GM15510 (cell line): ENCODE data around the gene CRTAC1.

Experiments used
- POLR2A ChIP-seq: IDR thresholded peaks from 3 replicates; pipeline ENCODE4 v1.6.1; 2011; ENCODE audit warnings: borderline replicate concordance; ENCODE audit not compliant: insufficient read length; ENCODE audit errors: extremely low read depth

Gene CRTAC1

DNA sequence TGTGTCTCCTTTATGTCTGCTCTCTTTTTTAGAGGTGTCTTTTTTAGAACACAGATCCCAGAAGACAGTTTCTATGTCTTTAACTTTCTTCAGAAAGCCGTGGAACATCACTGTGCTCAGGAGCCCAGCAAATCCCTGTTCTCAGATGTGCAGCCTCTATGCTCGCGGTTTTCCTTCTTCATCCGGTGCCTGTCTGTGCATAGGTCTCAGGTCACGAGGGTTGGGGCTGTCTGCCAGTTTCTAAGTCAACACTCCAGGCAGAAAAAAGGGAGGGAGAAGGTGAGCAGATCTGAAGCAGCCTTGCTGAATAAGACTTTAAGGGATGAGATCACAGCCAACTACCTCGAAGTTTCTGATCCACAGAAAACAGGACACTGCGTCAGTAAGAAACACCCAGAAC is 68.5 kb downstream of the CRTAC1 start:
- no peak for TF ChIP-seq POLR2A

DNA sequence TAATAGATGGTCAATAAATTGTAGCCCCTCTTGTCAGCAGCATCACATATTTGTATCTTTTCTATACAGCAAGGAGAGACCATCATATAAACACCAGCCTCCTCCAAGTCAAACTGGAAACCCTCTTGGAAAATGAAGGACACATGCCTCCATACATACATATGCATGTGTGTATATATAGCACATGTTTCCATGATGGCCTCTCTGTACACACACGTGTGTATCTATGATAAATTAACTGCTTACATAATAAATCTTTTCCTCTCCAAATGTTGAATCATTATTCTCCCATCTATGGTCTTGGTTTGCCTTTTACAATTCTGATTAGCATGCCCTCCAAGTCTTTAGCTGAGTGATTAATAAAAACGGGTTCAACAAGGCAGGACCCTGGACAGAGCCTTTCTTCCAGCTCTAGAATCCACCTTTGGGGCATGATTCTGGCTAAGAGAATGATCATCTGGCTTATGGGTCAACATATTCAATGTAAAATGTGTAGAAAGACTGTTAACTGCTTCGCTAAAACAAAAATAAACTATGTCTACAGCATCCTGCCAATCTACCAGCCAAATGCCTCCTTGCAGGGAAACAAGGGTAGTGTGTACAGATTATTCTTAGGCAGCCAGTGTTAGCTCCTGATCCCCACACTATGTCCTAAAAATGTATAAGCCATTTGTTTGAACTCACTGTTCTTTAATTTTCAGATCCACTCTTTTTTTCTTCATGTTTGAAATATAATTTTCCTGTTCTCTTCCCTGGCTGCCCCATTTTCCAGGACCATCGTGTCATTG is 70.0 kb downstream of the CRTAC1 start:
- TF ChIP-seq POLR2A, result no peak

DNA sequence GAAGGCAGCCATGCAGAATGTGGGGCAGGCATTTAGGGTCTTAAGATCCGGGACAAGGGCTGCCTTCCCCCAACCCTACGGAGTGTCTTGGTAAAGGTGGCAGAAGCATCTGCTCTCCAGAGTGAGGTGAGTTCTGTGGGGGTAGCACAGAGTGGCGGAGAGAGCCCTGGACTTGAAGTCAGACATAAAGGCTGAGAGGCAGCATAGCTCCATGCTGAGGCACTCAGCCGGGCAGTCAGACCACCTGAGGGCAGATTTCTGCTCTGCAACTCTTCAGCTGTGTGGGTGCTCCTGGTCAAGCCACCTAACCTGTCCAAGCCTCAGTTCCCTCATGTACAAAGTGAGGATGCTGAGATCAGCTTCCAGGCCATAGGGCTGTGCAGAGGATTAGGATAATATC is 81.0 kb downstream of the CRTAC1 start:
- TF ChIP-seq POLR2A, result no peak

DNA sequence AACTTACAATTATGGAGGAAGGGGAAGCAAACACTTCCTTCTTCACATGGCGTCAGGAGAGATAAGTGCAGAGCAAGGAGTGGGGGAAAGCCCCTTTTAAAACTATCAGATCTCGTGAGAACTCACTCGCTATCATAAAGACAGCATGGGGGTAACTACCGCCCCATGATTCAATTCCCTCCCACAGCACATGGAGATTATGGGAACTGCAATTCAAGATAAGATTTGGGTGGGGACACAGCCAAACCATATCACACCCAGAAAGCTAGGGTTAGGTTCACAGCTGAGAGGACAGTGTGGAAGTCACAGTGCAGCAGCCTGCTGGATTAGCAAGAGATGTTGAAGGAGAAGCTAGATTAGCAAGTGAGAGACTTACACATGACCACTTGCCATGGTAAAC is 81.6 kb downstream of the CRTAC1 start:
- TF ChIP-seq POLR2A, result no peak

DNA sequence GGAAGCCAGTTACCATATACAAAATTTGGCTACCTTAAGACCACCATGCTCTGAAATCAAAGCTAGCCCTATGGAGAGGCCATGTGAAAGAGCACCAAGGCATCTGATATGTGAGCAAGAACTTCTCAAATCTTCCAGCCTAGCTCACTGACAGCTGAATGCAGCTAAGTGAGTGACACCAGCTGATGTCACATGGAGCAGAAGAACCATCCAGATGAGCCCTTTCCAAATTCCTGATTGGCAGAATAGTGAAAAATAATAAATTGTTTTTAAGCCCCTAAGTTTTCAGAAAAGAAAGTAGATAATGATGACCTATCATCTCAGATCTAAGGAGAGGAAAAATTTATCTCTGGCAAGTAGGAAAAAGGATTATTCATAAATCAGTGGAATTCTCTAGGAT is 85.6 kb downstream of the CRTAC1 start:
- no peak for TF ChIP-seq POLR2A

DNA sequence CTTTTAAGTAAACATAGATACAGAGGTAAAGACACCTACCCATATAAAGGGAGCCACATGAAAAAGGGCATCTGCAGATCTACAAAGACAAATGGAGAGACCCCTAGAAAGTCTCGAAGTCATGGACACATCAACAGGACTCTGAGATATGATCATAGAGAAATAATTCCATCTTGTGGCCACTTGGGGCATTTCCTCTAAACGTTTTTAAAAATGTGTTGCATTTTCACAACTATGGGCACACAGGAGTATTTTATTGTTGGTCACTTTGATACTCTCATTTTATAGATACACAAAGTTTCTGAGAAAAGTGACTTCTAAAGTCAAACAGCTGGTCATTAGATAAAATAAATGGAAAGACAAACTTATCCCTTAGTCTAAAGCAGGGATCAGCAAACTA is 87.1 kb downstream of the CRTAC1 start:
- TF ChIP-seq POLR2A, result no peak

DNA sequence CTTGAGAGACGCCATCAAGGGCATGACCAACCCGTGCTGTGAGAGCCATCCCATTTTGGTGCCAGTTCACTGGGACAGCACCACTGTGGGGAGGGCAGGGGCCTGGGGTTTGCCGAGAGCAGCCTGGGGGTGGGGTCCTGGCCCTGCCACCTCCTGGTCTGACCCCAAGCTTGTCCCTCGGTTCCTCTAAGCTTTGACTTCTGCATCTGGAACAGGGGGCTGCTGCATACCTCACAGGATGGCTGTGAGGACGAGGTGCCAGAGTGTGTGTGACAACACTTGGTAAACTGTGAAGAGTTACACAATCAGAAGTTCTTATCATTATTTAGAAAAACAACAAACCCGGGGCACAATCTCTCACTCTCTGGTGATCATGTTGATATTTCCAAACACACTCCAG is 89.9 kb downstream of the CRTAC1 start:
- TF ChIP-seq POLR2A, result no peak

DNA sequence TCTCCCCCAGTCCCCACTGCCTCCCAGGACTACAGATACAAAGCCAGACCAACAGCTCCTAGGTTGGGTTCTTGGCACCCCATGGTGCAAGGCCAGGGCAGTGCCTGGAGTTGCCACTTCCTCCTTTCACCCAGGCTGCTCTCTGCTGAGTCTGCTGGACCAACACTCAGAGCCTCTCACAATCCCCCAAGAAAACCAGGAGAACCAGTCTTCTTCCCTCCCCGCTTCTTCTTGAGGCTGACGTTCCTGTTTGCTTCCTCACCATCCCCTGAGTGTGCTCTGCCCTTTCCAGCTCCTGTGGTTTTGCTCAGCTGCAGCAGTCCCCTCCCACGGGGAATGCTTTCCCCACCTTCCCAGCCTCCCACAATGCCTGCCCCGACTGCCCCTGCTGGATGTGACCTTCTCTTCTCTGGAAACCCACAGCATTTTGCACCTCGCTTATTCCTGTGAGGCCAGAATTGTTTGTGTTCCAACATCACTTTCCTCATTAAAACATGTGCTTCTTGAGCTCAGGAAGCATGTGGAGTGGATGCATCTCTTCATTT is 90.9 kb downstream of the CRTAC1 start:
- no peak for TF ChIP-seq POLR2A

DNA sequence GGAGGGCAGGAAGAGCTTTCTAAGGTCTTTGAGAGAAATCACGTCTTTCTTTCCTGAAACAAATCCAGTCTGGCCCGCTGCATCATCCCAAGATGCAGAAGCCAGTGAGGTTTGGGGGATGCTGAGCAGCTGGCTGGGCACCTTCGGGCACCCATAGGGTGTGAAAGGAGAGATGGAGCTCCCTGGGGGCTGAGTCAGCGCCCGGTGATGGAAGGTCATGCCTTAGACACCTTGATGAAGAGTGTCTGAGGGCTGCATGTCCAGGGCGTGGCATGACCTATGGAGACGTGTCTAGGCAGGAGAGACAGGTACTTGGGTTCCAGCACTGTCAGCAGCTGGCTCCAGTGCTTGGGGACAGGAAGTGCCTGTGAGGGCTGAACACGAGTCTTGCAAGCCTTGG is 92.5 kb downstream of the CRTAC1 start:
- no peak for TF ChIP-seq POLR2A

DNA sequence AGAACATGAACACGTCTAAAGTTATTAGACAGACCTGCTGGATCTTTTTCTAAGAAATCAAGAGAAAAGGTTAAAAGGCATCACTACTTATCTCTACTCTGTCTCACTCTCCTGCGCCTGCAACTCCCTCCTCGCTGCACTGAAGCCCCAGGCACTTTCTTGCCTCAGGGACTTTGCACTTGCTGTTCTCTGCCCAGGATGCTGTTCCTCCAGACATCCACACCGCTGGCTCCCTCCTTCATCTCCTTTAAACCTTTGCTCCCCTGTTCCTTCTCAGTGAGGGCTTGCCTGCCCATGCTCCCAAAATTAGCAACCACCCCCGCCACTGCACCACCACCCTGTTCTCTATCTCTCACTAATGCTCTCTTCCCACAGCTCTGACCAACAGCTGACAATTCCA is 93.4 kb downstream of the CRTAC1 start:
- no peak for TF ChIP-seq POLR2A

DNA sequence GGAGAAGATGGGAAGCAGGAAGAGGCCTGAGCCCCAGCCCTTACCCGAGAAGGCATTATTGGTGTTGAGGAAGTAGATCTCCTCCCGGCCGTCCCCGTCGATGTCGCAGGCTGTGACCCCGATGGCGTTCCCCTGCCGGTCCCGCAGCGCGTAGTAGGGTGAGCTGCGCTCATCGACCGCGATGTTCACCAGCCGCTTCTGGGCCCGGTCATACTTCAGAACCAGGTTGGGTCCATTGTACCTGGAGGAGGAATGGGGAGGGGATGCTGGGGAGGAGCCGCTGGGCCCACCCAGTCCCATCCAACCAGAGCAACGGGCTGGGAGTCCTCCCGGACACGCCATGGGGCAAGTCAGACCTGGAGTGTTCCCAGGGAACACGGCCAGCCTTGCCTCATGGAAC is 94.3 kb downstream of the CRTAC1 start:
- TF ChIP-seq POLR2A, result no peak

DNA sequence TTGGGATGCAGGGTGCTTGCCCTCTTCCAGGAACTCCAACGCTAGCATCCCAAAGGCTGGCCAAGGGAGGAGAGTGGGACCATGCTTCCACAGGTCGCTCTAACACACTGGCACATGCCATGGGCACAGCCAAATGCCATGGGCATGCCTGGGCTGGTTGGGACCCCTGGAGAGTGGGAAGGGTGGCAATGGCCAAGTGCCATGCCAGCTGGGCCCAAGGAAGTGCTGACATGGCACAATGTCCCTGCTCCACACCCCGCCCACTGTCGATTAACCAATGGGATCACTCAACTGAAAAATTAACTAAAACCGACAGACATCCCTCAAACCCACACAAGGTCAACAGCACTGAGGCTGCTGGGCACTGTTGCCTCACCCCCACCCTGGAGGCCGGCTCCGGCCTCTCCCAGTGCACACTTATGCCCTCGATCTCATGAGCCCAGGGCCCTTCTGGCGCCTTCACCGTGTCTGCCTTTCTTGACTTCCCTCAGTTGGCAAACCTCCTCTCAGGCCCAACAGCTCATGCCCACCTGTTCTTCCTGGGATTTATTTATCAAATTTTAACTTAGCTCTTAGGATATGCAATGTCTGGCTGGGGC is 97.4 kb downstream of the CRTAC1 start:
- no peak for TF ChIP-seq POLR2A

DNA sequence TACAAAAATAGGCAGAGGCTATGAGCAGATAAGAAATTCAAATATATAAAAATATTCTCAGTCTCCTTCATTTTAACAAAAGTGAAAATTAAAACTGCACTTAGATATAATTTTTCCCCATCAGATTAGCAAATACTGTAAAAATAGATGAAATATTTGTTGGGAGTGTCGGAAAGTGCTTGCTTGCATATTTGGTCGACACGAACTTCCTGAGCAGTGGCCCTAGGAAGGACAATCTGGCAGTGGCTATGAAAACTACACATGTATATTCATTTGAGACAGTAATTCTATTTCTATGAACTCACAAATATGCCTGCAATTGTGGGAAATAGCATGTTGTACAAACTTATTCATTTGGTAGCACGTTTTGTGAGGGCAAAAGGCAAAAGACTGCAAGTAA is 99.4 kb downstream of the CRTAC1 start:
- no peak for TF ChIP-seq POLR2A

DNA sequence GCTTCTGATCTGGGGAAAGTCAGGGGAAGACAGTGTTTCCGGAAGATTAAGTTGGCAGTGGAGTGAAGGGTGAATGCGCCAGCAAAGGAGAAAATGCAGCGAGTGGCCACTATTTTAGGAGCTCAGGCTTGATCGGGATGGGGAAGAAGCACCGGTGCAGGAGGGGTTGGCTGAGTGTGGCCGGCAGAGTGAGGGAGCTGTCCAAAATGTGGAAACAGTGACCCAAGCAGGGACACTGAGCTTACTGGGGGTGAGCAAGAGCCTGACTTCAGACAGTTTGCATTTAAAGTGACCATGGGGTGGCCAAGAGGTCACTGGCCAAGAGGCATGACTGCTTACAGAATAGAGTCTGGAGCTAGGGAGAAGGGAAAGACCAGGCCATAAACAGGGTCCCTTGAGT is 101.5 kb downstream of the CRTAC1 start:
- TF ChIP-seq POLR2A, result no peak

DNA sequence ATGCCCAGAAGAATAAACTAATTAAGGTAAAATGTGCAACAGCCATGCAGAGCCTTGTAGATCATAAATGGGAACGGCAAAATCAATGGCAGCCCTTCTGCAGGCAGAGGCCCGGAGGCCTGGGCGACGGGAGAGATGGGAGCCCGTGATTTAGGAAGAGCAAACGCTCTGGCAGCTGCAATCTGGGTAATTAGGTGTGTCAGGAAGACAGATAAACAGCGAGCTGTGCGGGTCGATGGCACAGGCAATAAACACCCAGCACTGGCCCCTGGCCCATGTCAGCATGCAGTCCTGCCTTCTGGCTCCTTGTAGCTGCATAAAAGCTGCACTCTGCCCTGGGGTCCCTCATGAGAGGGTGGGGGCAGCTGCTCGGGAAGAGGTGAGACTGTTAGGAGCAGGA is 102.8 kb downstream of the CRTAC1 start:
- no peak for TF ChIP-seq POLR2A

DNA sequence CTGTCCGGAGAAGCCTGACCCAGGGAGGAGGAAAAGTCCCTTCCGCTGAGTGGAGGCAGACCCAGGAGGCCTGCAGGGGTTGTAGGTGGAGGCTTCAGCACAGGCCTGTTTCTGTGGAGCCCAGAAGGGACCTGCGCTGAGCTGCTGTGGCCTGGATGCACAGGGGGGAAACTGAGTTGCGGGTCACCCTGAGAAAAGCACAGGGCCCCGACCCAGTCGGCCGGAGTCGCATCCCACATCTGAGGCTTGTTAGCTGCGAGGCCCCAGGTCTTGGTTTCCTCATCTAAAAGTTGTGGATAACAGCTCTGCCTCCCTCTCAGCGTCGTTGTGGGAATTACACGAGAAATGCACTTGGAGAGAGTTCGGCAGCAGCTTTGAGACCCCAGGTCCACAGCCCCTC is 104.4 kb downstream of the CRTAC1 start:
- TF ChIP-seq POLR2A, result no peak

DNA sequence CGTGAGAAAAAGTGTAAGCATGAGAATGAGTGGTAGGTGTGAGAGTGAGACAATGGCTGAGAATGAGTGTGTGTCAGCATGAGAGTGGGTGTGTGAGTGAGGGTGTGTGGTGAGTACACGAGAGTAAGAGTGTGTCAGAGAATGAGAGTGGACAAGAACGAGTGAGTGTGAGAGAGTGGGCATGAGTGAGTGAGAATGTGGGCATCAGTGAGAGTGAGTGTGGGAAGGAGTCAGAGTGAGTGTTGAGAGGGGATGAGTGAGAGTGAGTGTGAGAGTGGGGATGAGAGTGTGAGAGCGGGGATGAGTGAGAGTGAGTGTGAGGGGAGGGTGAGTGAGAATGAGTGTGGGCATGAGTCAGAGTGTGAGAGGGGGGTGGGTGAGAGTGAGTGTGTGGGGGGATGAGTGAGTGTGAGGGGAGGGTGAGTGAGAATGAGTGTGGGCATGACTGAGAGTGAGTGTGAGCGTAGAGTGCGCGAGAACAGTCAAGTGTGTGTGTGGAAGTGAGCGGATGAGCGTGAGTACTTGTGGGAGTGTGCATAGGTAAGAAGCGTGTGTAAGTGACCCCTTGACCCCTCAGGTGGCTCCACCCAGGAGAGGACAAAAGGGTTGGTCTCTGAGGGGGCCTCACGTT is 105.0 kb downstream of the CRTAC1 start:
- TF ChIP-seq POLR2A, result no peak

DNA sequence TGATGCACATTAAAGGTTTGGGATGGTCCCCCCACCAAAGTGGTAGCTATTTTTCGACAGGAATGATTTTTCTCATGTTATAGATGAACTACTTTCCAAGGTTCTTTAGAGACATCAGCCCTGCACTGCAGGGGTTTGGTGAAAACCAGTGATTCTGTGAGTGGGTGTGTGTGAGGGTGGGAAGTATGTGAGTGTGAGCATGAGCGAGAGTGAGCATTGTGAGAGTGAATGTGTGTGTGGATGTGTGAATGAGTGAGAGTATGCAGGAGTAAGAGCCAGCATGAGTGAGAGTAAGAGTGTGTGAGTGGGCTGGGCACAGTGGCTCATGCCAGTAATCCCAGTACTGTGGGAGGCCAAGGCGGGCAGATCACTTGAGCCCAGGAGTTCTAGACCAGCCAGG is 105.7 kb downstream of the CRTAC1 start:
- no peak for TF ChIP-seq POLR2A
